Activated naive CD4-positive, alpha-beta T cell treated with anti-CD3 and anti-CD28 coated beads, Interleukin-2, amount 50 U/mL, for 24 hours (primary cell): ENCODE measurements around the gene RALGPS2.
"Not testable (repeated sequence)": the region's sequence is repeated elsewhere in the genome, so short reads cannot be mapped to it uniquely, and the experiment has no call there.

ENCODE experiments used
- H3K27ac Mint-ChIP-seq: one replicate; pipeline ENCODE4 v1.8.0; 2021; ENCODE audit warnings: mild to moderate bottlenecking, mixed read lengths
- H3K27me3 Mint-ChIP-seq: one replicate; pipeline ENCODE4 v1.8.0; 2021; ENCODE audit warnings: mixed read lengths
- H3K36me3 Mint-ChIP-seq: one replicate; pipeline ENCODE4 v1.8.0; 2021; ENCODE audit warnings: mixed read lengths
- H3K4me1 Mint-ChIP-seq: one replicate; pipeline ENCODE4 v1.8.0; 2021; ENCODE audit warnings: mixed read lengths
- H3K4me3 Mint-ChIP-seq: one replicate; pipeline ENCODE4 v1.8.0; 2021; ENCODE audit warnings: mild to moderate bottlenecking, mixed read lengths
- H3K9me3 Mint-ChIP-seq: one replicate; pipeline ENCODE4 v1.8.0; 2021; ENCODE audit warnings: mixed read lengths

Gene RALGPS2

DNA sequence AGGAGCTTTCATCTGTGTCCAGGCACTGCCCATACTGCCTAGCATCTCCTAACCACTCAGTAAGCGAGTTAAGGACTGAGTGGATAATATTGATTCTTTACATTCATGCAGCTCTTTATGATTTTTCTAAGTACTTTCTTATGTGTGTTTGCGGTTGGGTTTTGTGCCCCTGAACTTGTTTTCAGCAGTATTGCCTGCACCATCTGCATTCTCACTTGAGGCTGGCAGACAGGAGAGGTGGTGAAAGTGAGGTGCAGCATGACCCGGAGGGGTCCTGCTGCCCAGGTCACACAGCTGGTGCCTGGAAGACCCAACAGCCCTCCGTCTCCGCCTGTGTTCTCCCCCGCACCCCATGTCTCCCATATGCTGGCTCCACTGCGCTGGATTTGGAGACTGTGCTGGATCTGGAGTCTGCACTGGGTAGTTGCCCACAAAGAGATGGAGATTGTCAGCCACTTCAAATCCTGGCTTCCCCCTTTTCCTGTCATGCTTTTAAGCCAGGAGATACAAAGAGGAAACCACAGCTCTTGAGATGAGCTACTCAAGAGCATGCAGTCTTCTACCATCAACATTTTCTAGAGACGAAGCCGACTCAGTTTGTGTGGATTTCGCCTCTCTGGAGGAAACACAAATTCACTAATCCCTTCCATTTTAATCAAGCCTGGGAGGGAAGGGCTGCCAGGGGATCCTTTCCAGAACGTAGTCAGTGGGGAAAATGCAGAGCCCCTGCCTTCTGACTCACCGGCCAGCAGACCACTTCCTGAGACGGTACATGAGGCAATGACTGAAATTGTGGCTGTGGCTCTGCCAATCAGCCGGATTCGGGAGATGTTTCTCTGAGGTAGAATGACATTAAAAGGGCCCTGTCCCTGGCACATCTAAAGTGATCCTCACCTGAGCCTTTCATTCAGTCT, 217.5 kb downstream of the RALGPS2 start:
- no peaks in the 10 kb centered on the region for H3K9me3 Mint-ChIP-seq
- H3K4me3 Mint-ChIP-seq: no peak overlapping the region
- H3K27me3 Mint-ChIP-seq: no peaks in the 10 kb centered on the region
- no peaks in the 10 kb centered on the region for H3K4me1 Mint-ChIP-seq
- no peak overlapping the region for H3K27ac Mint-ChIP-seq
- no peaks in the 10 kb centered on the region for H3K36me3 Mint-ChIP-seq

DNA sequence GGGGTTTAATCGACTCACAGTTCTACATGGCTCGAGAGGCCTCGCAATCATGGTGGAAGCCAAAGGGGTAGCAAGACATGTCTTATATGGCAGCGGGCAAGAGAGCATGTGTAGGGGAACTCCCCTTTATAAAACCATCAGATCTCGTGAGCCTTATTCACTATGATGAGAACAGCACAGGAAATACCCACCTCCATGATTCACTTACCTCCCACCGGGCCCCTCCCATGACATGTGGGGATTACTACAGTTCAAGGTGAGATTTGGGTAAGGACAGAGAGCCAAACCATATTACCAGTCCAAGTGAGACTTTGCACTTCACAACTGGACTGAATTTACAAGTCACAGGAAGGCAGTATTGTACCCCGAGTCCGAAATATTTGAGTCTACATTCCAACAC, 219.7 kb downstream of the RALGPS2 start:
- Mint-ChIP-seq H3K27ac (no peak overlapping the region), H3K4me1 (no peaks in the 10 kb centered on the region), H3K4me3 (no peak overlapping the region), H3K9me3 (no peaks in the 10 kb centered on the region), H3K36me3 (no peaks in the 10 kb centered on the region), H3K27me3 (peaks cover 4% of the 10 kb centered on the region)

DNA sequence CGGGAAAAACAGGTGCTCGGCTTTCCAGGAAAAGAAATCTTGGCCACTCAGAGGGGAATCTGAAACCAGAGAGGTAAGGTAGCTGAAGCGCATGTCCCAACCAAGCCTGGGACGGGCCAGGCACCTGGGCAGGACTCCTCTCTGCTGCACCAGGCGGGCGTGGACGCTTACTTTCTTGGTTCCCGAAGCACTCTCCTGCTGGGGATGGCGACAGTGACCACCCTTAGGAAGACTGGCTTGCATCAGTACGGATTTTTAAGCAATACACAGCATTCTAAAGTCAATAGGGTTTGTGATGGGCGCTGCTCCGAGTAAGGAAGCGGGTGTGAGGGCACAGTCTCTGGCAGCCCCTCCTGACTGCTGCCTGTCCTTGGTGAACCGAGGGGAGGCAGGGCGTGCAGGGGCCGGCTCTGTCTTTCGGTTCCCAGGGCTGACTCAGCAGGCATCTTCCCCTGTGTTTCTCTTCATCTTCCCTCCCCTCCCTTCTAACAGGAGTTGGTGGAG, 220.8 kb downstream of the RALGPS2 start:
- no peaks in the 10 kb centered on the region for H3K36me3 Mint-ChIP-seq
- H3K4me3 Mint-ChIP-seq: no peak overlapping the region
- no peak overlapping the region for H3K27ac Mint-ChIP-seq
- H3K9me3 Mint-ChIP-seq: no peaks in the 10 kb centered on the region
- H3K27me3 Mint-ChIP-seq: peaks cover 4% of the 10 kb centered on the region
- H3K4me1 Mint-ChIP-seq: no peaks in the 10 kb centered on the region

DNA sequence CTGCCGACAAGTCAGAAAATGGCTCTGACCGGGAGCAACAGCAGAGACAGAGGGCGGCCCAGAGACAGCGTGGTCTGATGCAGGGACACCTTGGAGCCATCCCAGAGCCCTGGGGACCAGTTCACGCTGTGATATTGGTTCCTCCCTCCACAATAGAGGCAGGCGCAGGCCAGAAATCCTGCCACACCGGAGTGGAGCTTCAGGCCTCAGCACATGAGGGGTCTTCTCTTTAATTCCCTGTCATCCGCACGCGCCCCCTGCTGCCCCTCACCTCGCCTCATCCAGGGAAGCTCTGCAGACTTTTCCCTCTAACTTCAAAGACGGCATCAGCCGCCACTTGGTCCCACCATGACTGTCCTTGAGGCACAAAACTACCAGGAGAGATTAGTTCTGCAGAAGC, 221.4 kb downstream of the RALGPS2 start:
- H3K4me1 Mint-ChIP-seq: no peaks in the 10 kb centered on the region
- H3K9me3 Mint-ChIP-seq: no peaks in the 10 kb centered on the region
- H3K27me3 Mint-ChIP-seq: peaks cover 4% of the 10 kb centered on the region
- no peak overlapping the region for H3K4me3 Mint-ChIP-seq
- H3K36me3 Mint-ChIP-seq: no peaks in the 10 kb centered on the region
- no peak overlapping the region for H3K27ac Mint-ChIP-seq

DNA sequence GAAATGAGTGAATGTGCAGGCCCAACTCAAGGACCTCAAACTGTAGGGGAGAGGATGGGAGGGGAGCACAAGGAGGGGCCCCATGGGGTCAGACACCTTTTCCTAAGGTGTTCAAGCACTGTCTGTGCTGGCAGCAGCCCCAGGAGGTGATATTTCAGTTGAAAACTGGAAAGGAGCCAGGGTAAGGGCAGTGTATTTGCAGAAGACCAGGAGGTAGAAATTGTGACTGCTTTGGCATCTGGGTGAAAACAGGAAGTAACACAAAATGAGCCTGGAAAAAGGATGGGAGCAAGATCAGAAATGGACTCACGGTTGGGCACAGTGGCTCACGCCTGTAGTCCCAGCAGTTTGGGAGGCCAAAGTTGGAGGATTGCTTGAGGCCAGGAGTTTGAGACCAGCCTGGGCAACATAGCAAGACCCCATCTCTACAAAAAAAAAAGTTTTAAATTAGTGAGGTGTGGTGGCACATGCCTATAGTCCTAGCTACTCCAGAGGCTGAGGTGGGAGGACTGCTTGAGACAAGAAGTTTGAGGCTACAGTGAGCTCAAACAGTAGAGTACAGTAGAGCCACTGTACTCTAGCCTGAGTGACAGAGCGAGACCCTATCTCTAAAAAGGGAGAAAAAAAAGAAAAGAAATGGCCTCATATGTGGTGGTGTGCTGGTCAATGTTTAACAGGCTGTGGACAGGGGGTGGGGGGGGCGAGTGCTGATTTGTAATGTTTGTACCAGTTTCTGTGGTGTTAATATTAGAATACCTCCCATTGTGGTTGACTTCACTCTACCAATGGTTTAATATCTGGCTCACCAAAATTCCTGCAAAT, 222.0 kb downstream of the RALGPS2 start:
- Mint-ChIP-seq H3K4me1 (no peaks in the 10 kb centered on the region), H3K27ac (no peak overlapping the region), H3K4me3 (no peak overlapping the region), H3K36me3 (no peaks in the 10 kb centered on the region), H3K27me3 (peaks cover 4% of the 10 kb centered on the region), H3K9me3 (no peaks in the 10 kb centered on the region)

DNA sequence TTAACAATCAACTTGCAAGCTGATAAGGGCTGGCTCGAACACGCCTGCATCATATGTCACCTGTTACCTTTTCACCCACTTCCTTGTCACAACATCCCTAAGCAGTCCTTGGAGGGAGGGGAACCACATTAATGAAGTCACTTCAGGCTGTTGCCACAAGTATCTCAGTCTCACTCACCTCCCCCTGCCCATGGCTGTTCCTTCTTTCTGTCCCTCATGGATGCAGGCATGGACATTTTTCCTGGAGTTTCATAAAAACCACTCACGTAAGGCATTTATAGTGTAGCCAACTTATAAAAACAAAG, 222.6 kb downstream of the RALGPS2 start:
- Mint-ChIP-seq H3K9me3 (no peaks in the 10 kb centered on the region), H3K4me1 (no peaks in the 10 kb centered on the region), H3K27me3 (peaks cover 4% of the 10 kb centered on the region), H3K27ac (no peak overlapping the region), H3K36me3 (no peaks in the 10 kb centered on the region), H3K4me3 (no peak overlapping the region)

DNA sequence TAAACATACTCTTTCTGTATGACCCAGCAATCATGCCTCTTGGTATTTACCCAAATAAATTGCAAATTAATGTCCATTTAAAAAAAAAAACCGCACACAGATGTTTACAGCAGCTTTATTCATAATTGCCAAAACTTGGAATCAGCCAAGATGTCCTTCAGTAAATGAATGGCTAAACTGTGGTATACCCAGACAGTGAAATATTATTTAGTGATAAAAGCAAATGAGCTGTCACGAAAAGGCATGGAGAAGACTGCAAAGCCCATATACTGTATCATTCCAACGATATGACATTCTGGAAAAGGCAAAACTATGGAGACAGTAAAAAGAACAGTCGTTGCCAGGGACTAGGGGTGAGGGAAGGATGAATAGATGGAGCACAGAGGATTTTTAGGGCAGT, 223.6 kb downstream of the RALGPS2 start:
- peaks cover 4% of the 10 kb centered on the region for H3K27me3 Mint-ChIP-seq
- no peaks in the 10 kb centered on the region for H3K4me1 Mint-ChIP-seq
- no peaks in the 10 kb centered on the region for H3K36me3 Mint-ChIP-seq
- no peak overlapping the region for H3K4me3 Mint-ChIP-seq
- H3K9me3 Mint-ChIP-seq: no peaks in the 10 kb centered on the region
- no peak overlapping the region for H3K27ac Mint-ChIP-seq

DNA sequence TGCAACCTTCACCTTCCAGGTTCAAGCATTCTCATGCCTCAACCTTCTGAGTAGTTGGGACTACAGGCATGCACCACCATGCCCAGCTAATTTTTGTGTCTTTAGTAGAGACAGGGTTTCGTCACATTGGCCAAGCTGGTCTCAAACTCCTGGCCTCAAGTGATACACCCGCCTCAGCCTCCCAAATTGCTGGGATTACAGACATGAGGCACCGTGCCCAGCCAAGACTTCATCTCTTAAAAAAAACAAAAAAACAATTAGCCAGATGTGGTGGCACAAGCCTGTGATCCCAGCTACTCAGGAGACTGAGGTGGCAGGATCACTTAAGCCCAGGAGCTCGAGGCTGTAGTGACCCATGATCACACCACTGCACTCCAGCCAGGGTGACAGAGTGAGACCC, 224.8 kb downstream of the RALGPS2 start:
- H3K27ac Mint-ChIP-seq, H3K9me3 Mint-ChIP-seq, H3K4me1 Mint-ChIP-seq, H3K36me3 Mint-ChIP-seq, H3K4me3 Mint-ChIP-seq, H3K27me3 Mint-ChIP-seq: not testable (repeated sequence)

DNA sequence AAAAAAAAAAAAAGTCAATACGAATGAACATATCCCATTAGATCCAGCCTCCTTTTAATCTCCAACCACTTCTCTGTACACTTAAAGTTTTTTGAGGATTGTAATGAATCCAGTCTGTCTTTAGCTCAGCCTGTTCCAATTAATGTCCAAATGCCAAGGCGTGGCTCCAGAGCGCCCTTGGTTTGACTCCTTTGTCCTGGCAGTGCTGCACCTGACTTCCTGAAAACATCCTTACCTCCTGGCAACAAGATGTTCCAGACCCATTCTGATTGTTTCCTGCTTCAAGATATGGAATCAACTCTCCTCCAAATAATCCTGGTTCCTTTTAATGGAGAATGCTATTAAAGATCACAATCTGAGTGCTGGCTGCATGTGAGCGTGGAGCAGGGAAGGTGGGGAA, 226.6 kb downstream of the RALGPS2 start:
- H3K4me1 Mint-ChIP-seq: no peaks in the 10 kb centered on the region
- H3K4me3 Mint-ChIP-seq: no peak overlapping the region
- H3K27me3 Mint-ChIP-seq: peaks cover 7% of the 10 kb centered on the region
- no peak overlapping the region for H3K27ac Mint-ChIP-seq
- no peaks in the 10 kb centered on the region for H3K36me3 Mint-ChIP-seq
- no peaks in the 10 kb centered on the region for H3K9me3 Mint-ChIP-seq

DNA sequence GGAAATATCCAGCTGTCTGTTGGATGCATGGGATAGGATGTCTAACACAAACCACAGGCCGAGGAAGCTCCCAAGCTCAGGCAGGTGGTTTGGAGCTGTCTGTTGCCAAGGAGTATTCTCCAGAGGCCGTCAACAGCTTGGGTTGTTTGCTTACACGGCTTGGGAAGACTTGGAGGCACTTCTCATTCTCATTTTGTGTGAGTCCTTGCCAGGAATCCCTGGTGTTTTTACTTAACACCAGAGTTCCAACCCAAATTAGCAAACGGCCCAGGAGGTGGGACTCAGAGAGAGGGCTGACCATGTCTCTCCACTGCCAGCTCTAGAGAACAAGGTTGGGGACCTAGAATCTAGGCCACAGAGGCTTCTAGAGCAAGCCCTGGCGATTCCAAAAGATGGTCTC, 228.0 kb downstream of the RALGPS2 start:
- H3K27ac Mint-ChIP-seq: no peak overlapping the region
- H3K27me3 Mint-ChIP-seq: peaks cover 5% of the 10 kb centered on the region
- no peaks in the 10 kb centered on the region for H3K36me3 Mint-ChIP-seq
- H3K4me3 Mint-ChIP-seq: no peak overlapping the region
- no peaks in the 10 kb centered on the region for H3K4me1 Mint-ChIP-seq
- H3K9me3 Mint-ChIP-seq: no peaks in the 10 kb centered on the region

DNA sequence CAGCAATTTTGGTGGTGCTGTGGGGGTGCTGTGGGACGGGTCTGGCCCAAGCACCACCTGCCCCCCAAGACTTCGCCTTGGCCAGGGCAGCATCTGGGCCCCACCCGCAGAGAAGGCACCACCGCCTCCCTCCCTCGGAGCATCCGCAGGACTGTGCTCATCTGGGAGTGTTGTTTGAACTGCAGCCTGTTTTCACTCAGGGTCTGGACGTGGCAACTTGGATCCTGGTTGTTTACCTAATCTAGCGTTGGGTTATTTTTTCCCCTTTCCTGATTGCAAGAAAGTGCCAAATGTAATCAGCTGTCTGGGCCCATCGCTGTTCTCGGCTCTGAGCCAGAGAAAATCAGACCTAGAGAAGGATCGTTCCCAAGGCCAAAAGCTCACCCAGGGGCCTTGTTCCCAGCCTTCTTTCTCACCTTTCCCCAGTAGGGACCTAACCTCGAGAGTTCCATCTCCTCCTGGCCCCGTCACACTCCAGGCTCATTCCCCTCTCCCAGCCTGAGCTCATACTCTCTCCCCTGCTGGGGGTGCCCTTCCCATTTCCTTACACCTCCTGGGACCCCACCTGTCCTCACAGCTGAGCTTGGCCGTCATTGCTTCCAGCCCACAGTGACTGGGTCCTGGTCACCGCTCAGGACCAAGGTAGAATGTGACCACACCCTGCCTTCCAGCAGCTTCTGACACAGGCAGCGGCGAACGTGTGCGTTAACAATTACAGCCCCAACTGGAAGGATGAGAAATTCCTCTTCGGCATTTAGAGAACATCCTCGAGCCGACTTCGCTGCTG, 228.7 kb downstream of the RALGPS2 start:
- Mint-ChIP-seq H3K4me3 (no peak overlapping the region), H3K27ac (no peak overlapping the region), H3K9me3 (no peaks in the 10 kb centered on the region), H3K36me3 (no peaks in the 10 kb centered on the region), H3K4me1 (no peaks in the 10 kb centered on the region), H3K27me3 (peaks cover 2% of the 10 kb centered on the region)

DNA sequence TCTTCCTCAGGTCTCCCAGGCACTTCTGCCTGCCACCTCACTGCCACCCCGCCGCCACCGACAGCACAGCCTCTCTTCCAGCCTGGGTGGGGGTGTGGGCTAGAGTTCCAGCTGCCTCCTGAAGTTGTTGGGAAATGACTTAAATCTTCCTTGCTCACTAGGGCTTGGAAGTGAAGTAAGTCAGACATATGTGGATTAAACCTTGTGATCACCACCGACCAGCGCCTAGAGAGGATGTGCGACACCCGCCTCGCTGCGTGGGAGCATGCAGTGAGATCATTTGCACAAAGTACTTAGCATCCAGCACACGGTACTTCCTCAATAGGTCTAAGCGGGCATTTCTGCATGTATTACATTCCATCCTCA, 229.3 kb downstream of the RALGPS2 start:
- H3K4me1 Mint-ChIP-seq: no peaks in the 10 kb centered on the region
- H3K9me3 Mint-ChIP-seq: no peaks in the 10 kb centered on the region
- H3K27me3 Mint-ChIP-seq: peaks cover 2% of the 10 kb centered on the region
- H3K27ac Mint-ChIP-seq: no peak overlapping the region
- H3K36me3 Mint-ChIP-seq: no peaks in the 10 kb centered on the region
- no peak overlapping the region for H3K4me3 Mint-ChIP-seq

DNA sequence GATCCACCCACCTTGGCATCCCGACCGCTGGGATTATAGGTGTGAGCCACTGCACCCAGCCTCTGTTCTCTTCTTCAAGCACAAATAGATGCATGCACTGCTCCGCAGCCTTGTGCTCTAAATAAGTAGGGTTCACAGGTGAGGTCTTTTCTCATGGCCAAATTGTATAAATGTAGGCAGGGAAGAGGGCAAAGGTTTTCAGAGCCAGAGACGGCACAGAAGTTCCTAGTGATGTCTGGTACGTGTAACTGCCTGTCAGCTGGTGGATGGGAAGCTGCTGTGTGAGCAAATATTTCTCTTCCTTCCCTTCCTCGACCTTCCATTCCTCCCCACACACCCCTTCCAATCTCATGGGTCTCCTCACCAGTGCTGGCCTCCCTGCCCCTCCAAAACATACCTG, 229.9 kb downstream of the RALGPS2 start:
- H3K36me3 Mint-ChIP-seq: no peaks in the 10 kb centered on the region

DNA sequence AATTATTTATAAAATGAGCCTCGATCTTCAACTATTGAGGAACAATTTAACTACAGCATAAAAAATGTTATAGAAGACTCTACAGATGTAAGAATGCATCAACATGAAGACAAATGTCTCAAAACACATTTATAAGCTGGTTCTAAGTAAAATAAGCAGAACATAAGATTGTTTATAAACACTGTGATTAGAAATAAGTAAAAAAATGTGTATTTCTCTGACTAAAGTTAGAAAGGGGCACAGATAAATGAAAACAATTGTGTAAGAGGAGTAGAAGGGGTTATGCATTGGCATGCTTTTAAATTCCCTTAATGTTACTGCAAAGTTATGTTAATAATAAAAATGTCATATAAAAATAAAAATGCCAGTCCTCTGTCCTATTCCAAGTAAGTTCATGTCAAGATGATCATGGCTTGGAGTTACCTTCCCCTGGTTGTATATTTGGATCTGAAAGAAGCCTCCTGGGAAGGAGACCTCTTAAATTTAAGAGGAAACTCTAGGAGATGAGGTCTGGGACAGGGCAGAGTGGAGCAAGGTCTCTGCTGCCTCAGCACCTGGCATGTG, 230.4 kb downstream of the RALGPS2 start:
- H3K9me3 Mint-ChIP-seq: no peaks in the 10 kb centered on the region
- no peak overlapping the region for H3K27ac Mint-ChIP-seq
- H3K36me3 Mint-ChIP-seq: no peaks in the 10 kb centered on the region
- no peak overlapping the region for H3K4me3 Mint-ChIP-seq
- H3K4me1 Mint-ChIP-seq: no peaks in the 10 kb centered on the region
- peaks cover 2% of the 10 kb centered on the region for H3K27me3 Mint-ChIP-seq

More for the DNA sequence above, 229.9 kb downstream of the RALGPS2 start:
- no peaks in the 10 kb centered on the region for H3K4me1 Mint-ChIP-seq
- H3K27ac Mint-ChIP-seq: no peak overlapping the region
- H3K4me3 Mint-ChIP-seq: no peak overlapping the region
- no peaks in the 10 kb centered on the region for H3K9me3 Mint-ChIP-seq
- H3K27me3 Mint-ChIP-seq: peaks cover 2% of the 10 kb centered on the region

DNA sequence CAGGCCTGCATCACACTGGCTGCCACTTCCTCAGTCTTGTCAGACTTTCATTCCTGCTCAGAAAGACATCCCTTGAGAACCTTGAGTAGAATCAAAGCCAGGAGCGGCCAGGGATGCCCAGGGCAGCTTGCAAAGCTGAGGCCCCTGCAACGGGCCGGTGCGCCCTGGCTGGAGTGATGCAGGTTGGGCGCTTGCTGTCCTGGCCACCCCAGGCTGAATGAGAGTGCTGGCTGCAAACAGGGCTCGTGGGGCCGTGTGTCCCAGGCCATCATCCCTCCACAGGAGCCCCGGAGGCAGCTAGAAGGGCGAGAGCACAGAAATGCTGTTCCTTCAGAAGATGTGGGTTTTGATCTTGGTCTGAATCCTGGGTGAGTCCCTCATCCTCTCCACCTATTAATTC, 233.4 kb downstream of the RALGPS2 start:
- no peaks in the 10 kb centered on the region for H3K36me3 Mint-ChIP-seq
- H3K27ac Mint-ChIP-seq: no peak overlapping the region
- no peak overlapping the region for H3K4me3 Mint-ChIP-seq
- H3K27me3 Mint-ChIP-seq: peaks cover 2% of the 10 kb centered on the region
- no peaks in the 10 kb centered on the region for H3K9me3 Mint-ChIP-seq
- H3K4me1 Mint-ChIP-seq: no peaks in the 10 kb centered on the region
